ENCODE data around the gene HSPG2. TPM values are rescaled to one million over a fixed set of nuclear protein-coding genes. Genes with fewer than 3 reads are reported as not detected.

HSPG2 gene
- total RNA-seq, 1 donor from 2014 or later, result 887 TPM

Other genes with a start within 250 kb of the HSPG2 start
- 112 TPM for gene USP48, start 154.2 kb downstream of the HSPG2 start, total RNA-seq
- gene LDLRAD2, start 125.0 kb downstream of the HSPG2 start, total RNA-seq, result 0.13 TPM
- 1.2 TPM for gene CELA3B, start 39.7 kb upstream of the HSPG2 start, total RNA-seq
- 2.9 TPM for gene CELA3A, start 64.3 kb upstream of the HSPG2 start, total RNA-seq
- 221 TPM for gene CDC42, start 115.4 kb upstream of the HSPG2 start, total RNA-seq
- 0.22 TPM for gene WNT4, start 205.8 kb upstream of the HSPG2 start, total RNA-seq

Measured in sciatic nerve (tissue), 1 donor.